ENCODE data around the gene TMEM179.

TMEM179 gene

DNA sequence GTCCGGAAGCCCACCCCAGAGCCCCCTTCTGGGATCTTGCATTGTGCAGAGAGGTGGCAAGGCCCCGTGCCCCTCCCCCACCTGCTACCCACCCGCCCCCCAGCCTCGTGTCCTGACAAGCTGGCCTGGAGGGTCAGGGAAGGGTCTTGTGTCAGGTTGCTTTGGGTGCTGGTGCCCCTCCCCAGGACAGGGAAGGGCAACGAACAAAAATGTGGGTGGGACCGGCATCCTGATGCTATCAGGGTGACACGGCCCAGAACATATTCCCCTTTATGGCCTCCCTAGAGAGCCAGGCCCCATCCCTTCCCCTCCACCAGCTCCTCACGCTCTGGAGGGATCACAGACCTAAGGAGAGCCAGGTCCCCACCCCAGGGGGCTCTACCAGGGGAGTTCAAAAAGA, 38.7 kb upstream of the TMEM179 start:
- TF ChIP-seq TAF1 (IDR thresholded peaks at IDR 0.05; ENCODE audit: borderline replicate concordance, insufficient read depth, low read length) (no peak), SIN3A (IDR thresholded peaks at IDR 0.05; ENCODE audit: borderline replicate concordance, insufficient read depth, low read length) (no peak), POLR2AphosphoS5 (IDR thresholded peaks at IDR 0.05; ENCODE audit: low read depth, low read length) (no peak)
- TF ChIP-seq, protein P1, sequence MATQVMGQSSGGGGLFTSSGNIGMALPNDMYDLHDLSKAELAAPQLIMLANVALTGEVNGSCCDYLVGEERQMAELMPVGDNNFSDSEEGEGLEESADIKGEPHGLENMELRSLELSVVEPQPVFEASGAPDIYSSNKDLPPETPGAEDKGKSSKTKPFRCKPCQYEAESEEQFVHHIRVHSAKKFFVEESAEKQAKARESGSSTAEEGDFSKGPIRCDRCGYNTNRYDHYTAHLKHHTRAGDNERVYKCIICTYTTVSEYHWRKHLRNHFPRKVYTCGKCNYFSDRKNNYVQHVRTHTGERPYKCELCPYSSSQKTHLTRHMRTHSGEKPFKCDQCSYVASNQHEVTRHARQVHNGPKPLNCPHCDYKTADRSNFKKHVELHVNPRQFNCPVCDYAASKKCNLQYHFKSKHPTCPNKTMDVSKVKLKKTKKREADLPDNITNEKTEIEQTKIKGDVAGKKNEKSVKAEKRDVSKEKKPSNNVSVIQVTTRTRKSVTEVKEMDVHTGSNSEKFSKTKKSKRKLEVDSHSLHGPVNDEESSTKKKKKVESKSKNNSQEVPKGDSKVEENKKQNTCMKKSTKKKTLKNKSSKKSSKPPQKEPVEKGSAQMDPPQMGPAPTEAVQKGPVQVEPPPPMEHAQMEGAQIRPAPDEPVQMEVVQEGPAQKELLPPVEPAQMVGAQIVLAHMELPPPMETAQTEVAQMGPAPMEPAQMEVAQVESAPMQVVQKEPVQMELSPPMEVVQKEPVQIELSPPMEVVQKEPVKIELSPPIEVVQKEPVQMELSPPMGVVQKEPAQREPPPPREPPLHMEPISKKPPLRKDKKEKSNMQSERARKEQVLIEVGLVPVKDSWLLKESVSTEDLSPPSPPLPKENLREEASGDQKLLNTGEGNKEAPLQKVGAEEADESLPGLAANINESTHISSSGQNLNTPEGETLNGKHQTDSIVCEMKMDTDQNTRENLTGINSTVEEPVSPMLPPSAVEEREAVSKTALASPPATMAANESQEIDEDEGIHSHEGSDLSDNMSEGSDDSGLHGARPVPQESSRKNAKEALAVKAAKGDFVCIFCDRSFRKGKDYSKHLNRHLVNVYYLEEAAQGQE (IDR thresholded peaks at IDR 0.05; ENCODE audit: insufficient read depth in 1 of 2, low read depth in 2 of 2, low read length in 2 of 2), result no peak

DNA sequence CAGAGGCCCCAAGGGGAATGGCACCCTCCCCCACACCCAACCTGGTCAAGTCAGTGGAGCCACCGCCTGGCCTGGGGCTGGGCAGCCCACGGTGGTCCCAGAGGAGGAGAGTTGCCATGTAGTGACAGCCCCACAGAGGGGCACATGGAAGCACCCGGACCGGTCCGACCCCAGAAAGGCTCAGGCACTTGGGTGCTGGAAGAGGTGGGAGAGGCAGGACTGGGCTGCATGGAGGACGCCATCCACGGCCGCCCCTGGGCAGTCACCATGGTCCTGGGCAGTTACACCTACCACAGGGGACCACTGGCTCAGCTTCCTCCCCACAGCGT, 37.9 kb upstream of the TMEM179 start:
- TF ChIP-seq, protein P1 (IDR thresholded peaks at IDR 0.05; ENCODE audit: insufficient read depth in 1 of 2, low read depth in 2 of 2, low read length in 2 of 2), result no peak
- TF ChIP-seq POLR2AphosphoS5 (IDR thresholded peaks at IDR 0.05; ENCODE audit: low read depth, low read length) (no peak), SIN3A (IDR thresholded peaks at IDR 0.05; ENCODE audit: borderline replicate concordance, insufficient read depth, low read length) (no peak), FOXP2 (optimal IDR thresholded peaks at IDR 0.05; ENCODE audit: borderline replicate concordance, extremely low read depth, extremely low read length, insufficient read depth) (no peak), TAF1 (IDR thresholded peaks at IDR 0.05; ENCODE audit: borderline replicate concordance, insufficient read depth, low read length) (no peak)

DNA sequence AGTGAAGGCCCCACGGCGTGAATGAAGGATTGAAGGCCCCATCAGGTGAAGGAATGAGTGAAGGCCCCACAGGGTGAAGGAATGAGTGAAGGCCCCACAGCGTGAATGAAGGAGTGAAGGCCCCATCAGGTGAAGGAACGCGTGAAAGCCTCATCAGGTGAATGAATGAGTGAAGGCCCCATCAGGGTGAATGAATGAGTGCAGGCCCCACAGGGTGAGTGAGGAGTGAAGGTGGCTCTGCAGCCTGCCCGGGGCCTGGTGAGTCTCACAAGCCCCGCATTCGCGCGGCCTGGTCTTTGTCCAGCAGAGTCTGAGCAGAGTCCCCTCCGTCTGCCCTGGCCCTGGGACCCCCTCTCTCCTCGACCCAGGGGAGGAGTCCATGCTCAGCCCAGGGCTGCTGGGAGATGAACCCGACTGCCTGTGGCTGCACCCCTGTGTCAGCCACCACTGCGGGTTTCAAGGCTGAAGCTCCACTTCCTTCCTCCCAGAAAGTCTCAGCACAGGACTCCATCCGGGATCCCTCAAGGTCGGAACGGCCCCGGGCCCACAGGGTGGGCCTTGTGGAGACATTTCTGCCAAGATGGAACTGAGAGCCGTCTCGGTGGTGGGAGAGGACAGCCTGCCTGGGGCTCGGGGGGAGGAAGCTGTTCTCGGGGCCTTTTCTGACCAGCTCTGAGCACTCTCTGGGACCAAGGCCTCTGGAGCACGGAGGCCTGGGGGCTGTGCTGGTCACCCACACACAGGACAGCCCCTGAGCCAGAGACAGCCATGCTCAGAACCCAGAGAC, 37.4 kb upstream of the TMEM179 start:
- TF ChIP-seq, protein P1 (IDR thresholded peaks at IDR 0.05; ENCODE audit: insufficient read depth in 1 of 2, low read depth in 2 of 2, low read length in 2 of 2), result no peak
- TF ChIP-seq FOXP2 (optimal IDR thresholded peaks at IDR 0.05; ENCODE audit: borderline replicate concordance, extremely low read depth, extremely low read length, insufficient read depth) (no peak), SIN3A (IDR thresholded peaks at IDR 0.05; ENCODE audit: borderline replicate concordance, insufficient read depth, low read length) (no peak), POLR2AphosphoS5 (IDR thresholded peaks at IDR 0.05; ENCODE audit: low read depth, low read length) (no peak), TAF1 (IDR thresholded peaks at IDR 0.05; ENCODE audit: borderline replicate concordance, insufficient read depth, low read length) (no peak)

DNA sequence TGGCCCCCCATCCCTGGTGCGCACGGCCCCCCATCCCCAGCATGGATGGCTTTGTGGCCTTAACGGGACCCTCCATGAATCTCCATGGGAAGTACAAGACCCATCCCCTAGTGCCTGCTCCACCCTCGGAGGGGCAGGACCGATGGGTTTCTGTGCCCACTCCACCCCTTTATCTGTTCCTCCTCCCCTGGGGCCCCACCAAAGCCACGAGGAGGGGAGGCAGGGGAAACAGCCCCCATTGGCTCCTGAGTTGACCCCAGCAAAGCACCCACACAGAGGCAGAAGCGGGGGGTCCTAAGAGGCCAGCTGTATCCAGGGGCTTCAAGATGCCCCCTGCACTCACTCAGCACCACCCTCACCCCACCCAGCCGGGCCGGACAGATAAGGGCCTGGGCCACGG, 36.1 kb upstream of the TMEM179 start:
- TF ChIP-seq SIN3A (IDR thresholded peaks at IDR 0.05; ENCODE audit: borderline replicate concordance, insufficient read depth, low read length) (no peak), TAF1 (IDR thresholded peaks at IDR 0.05; ENCODE audit: borderline replicate concordance, insufficient read depth, low read length) (no peak), POLR2AphosphoS5 (IDR thresholded peaks at IDR 0.05; ENCODE audit: low read depth, low read length) (no peak), FOXP2 (optimal IDR thresholded peaks at IDR 0.05; ENCODE audit: borderline replicate concordance, extremely low read depth, extremely low read length, insufficient read depth) (no peak)
- TF ChIP-seq, protein P1 (IDR thresholded peaks at IDR 0.05; ENCODE audit: insufficient read depth in 1 of 2, low read depth in 2 of 2, low read length in 2 of 2), result no peak
